NB4 (cell line): ENCODE results near the gene CTNND2.

Experiments
- DNase-seq: peaks from one replicate; pipeline ENCODE4 v3.0.0; 2010; ENCODE audit warnings: low read depth
- H3K4me3 ChIP-seq: one replicate; pipeline ENCODE4 v1.5.1; 2011; ENCODE audit warnings: mild to moderate bottlenecking, low read depth, low read length, moderate library complexity
- CTCF ChIP-seq: IDR thresholded peaks from one replicate; pipeline ENCODE4 v1.5.1; 2012; ENCODE audit warnings: low read depth, low read length
- MAX ChIP-seq: IDR thresholded peaks from 2 replicates; pipeline ENCODE4 v1.6.1; 2011; ENCODE audit warnings: low read depth, low read length
- MYC ChIP-seq: IDR thresholded peaks from 2 replicates; pipeline ENCODE4 v1.6.1; 2011; ENCODE audit warnings: low read depth, low read length
- POLR2A ChIP-seq: IDR thresholded peaks from 2 replicates; pipeline ENCODE4 v1.6.1; 2011; ENCODE audit warnings: mild to moderate bottlenecking; ENCODE audit not compliant: insufficient read length; ENCODE audit errors: extremely low read depth

Gene CTNND2

GRCh38 chr5:11724940-11725339, 179.3 kb downstream of the CTNND2 start:
- TF ChIP-seq POLR2A (no peak), MAX (no peak), CTCF (no peak), MYC (no peak)
- DNase-seq, result no peak
- no peak overlapping the region for H3K4me3 ChIP-seq

- DNase-seq, result peak; percentile 77
- no peak overlapping the region for H3K4me3 ChIP-seq
Measured at GRCh38 chr5:11719888-11720481, 184.3 kb downstream of the CTNND2 start.

GRCh38 chr5:11715461-11716196, 188.6 kb downstream of the CTNND2 start:
- H3K4me3 ChIP-seq, result no peak overlapping the region
- TF ChIP-seq MYC (no peak), CTCF (no peak)
- no peak for DNase-seq

More at GRCh38 chr5:11719888-11720481, 184.3 kb downstream of the CTNND2 start:
- TF ChIP-seq CTCF, result peak; percentile 68
- TF ChIP-seq MAX, result no peak
- TF ChIP-seq MYC, result no peak
- no peak for TF ChIP-seq POLR2A

GRCh38 chr5:11711932-11712331, 192.3 kb downstream of the CTNND2 start:
- TF ChIP-seq MYC, result no peak
- no peak for TF ChIP-seq POLR2A
- no peak for TF ChIP-seq CTCF
- no peak for TF ChIP-seq MAX
- H3K4me3 ChIP-seq, result no peak overlapping the region
- DNase-seq, result no peak

GRCh38 chr5:11709021-11709420, 195.2 kb downstream of the CTNND2 start:
- no peak overlapping the region for H3K4me3 ChIP-seq
- TF ChIP-seq CTCF, result no peak
- TF ChIP-seq MAX, result no peak
- no peak for TF ChIP-seq POLR2A
- TF ChIP-seq MYC, result no peak
- DNase-seq, result no peak

GRCh38 chr5:11704916-11705315, 199.3 kb downstream of the CTNND2 start:
- DNase-seq, result no peak
- no peak for TF ChIP-seq MYC
- TF ChIP-seq CTCF, result no peak
- no peak for TF ChIP-seq MAX
- TF ChIP-seq POLR2A, result no peak
- H3K4me3 ChIP-seq, result no peak overlapping the region
